ENCODE measurements around the gene RAE1.
"Not testable (repeated sequence)": the region's sequence is repeated elsewhere in the genome, so short reads cannot be mapped to it uniquely, and the experiment has no call there.

Gene RAE1

DNA sequence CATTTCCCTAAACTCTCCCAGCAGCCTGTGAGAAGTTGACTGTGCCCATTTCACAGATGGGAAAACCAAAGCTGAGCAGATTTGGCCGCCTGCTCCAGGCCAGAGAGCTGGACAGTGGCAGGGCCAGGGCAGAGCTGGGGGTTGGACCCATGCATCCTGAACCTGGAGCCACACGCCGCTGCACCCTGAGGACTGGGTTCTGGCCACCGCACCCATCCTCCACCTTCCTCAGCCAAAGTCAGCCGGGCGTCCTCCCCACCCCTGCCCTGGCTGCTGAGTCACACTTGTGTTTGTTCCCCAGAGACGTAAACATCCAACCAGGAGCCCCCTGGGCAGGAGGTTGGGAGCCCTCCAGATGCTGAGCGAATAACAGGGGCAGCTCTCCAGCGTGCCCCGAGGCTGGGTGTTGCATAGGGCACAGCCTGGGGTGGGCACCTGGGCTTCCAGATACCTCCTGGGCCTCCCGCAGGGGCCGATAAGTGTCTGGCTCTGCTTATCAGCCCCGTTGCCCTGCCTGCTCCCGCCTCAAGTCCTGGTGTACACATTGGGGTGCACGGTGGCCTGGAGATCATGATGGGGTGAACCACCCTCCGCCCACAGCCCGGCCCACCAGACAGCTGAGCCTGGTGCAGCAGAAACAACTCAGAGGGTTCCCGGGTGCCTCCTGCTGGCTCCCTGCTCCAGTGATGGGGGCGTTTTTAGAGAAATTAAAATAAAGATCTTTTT, 64.0 kb downstream of the RAE1 start:
- H3K27me3 ChIP-seq (replicated peaks; ENCODE audit: control insufficient read depth, insufficient read depth, low read length) = no peaks in the 10 kb centered on the region
- H3K36me3 ChIP-seq (ENCODE audit: control insufficient read depth, insufficient read depth, low read length) = no peaks in the 10 kb centered on the region; the same call in 1 of the 2 replicates
- no peak overlapping the region for H3K4me3 ChIP-seq (replicated peaks; ENCODE audit: low read depth, low read length)
- TF ChIP-seq CTCF (IDR thresholded peaks at IDR 0.05; ENCODE audit: insufficient read depth, low read length, poor library complexity, severe bottlenecking) = no peak
- DNase-seq (ENCODE audit: extremely low read depth, insufficient read length) = no peak

DNA sequence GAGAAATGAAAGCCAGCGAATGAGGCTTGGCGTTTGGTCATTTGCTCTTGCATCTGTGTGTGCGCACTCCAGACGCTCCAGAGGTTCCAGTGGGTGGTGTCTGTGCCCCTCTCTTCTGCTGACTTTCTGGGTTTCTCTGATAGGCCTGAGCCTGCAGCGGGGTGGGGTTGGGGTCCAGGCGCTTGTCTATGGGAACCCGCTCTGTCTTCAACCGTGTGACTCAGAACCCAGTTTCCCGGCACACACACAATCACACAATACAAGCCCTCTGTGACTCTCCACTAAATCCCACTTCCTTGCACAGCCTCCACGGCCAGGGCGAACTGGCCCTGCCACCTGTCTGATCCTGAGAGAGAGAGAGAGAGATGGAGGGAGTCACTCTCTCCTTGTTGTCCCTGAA, 64.7 kb downstream of the RAE1 start:
- Histone ChIP-seq H3K27me3 (replicated peaks; ENCODE audit: control insufficient read depth, insufficient read depth, low read length) (no peaks in the 10 kb centered on the region), H3K4me3 (replicated peaks; ENCODE audit: low read depth, low read length) (no peak overlapping the region), H3K36me3 (ENCODE audit: control insufficient read depth, insufficient read depth, low read length) (no peaks in the 10 kb centered on the region)
- no peak for DNase-seq (ENCODE audit: extremely low read depth, insufficient read length)
- TF ChIP-seq CTCF (IDR thresholded peaks at IDR 0.05; ENCODE audit: insufficient read depth, low read length, poor library complexity, severe bottlenecking) = no peak

- no peak for DNase-seq (ENCODE audit: extremely low read depth, insufficient read length)
- no peaks in the 10 kb centered on the region for H3K36me3 ChIP-seq (ENCODE audit: control insufficient read depth, insufficient read depth, low read length)
- no peak for TF ChIP-seq CTCF (IDR thresholded peaks at IDR 0.05; ENCODE audit: insufficient read depth, low read length, poor library complexity, severe bottlenecking)
- no peaks in the 10 kb centered on the region for H3K27me3 ChIP-seq (replicated peaks; ENCODE audit: control insufficient read depth, insufficient read depth, low read length)
- no peak overlapping the region for H3K4me3 ChIP-seq (replicated peaks; ENCODE audit: low read depth, low read length)
These were observed 65.4 kb downstream of the RAE1 start for GRCh38 chr20:57416296-57417022.

DNA sequence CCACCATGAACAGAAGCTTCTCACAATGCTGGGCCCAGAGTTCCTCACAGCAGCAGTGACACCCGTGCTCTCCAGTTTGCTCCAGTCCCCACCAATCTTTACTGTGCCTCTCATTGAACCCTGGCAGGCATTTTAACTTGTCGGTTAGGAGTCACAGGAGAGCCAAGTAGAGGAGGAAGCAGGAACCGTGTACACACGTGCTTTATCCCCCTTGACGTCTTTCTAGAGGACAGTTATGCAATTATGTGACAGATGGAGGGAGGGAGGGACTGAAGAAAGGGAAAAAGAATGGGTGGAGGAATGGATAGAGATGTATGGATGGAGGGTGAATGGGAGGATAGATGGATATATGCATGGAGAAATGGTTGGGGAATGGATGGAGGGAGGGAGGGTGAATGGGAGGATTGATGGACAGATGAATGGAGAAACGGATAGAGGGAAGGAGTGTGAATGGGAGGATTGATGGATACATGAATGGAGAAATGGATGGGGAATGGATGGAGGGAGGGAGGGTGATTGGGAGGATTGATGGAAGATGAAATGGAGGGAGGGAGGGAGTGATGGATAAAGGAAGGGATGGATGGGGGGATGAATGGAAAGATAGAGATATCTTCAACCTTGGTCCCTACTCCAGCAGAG, 66.1 kb downstream of the RAE1 start:
- no peak overlapping the region for H3K4me3 ChIP-seq (replicated peaks; ENCODE audit: low read depth, low read length)
- DNase-seq (ENCODE audit: extremely low read depth, insufficient read length) = no peak
- no peak for TF ChIP-seq CTCF (IDR thresholded peaks at IDR 0.05; ENCODE audit: insufficient read depth, low read length, poor library complexity, severe bottlenecking)
- no peaks in the 10 kb centered on the region for H3K36me3 ChIP-seq (ENCODE audit: control insufficient read depth, insufficient read depth, low read length)
- no peaks in the 10 kb centered on the region for H3K27me3 ChIP-seq (replicated peaks; ENCODE audit: control insufficient read depth, insufficient read depth, low read length)

GRCh38 chr20:57417830-57418780, 67.0 kb downstream of the RAE1 start:
- Histone ChIP-seq H3K4me3 (replicated peaks; ENCODE audit: low read depth, low read length) (no peak overlapping the region), H3K27me3 (replicated peaks; ENCODE audit: control insufficient read depth, insufficient read depth, low read length) (no peaks in the 10 kb centered on the region), H3K36me3 (ENCODE audit: control insufficient read depth, insufficient read depth, low read length) (no peaks in the 10 kb centered on the region)

DNA sequence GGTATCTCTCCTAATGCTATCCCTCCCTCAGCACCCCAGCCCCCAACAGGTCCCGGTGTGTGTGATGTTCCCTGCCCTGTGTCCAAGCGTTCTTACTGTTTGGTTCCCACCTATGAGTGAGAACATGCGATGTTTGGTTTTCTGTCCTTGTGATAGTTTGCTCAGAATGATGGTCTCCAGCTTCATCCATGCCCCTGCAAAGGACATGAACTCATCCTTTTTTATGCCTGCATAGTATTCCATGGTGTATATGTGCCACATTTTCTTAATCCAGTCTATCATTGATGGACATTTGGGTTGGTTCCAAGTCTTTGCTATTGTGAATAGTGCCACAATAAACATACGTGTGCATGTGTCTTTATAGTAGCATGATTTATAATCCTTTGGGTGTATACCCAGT, 68.4 kb downstream of the RAE1 start:
- not testable (repeated sequence) for H3K4me3 ChIP-seq (replicated peaks; ENCODE audit: low read depth, low read length)

More at GRCh38 chr20:57417830-57418780, 67.0 kb downstream of the RAE1 start:
- no peak for TF ChIP-seq CTCF (IDR thresholded peaks at IDR 0.05; ENCODE audit: insufficient read depth, low read length, poor library complexity, severe bottlenecking)
- DNase-seq (ENCODE audit: extremely low read depth, insufficient read length) = no peak

More for the DNA sequence above, 68.4 kb downstream of the RAE1 start:
- not testable (repeated sequence) for DNase-seq (ENCODE audit: extremely low read depth, insufficient read length); H3K27me3 ChIP-seq (replicated peaks; ENCODE audit: control insufficient read depth, insufficient read depth, low read length); H3K36me3 ChIP-seq (ENCODE audit: control insufficient read depth, insufficient read depth, low read length)
